ENCODE data around the gene SMS.
A peak's percentile ranks its signal among the peaks of the same experiment; 100 is the strongest.
"Not testable (repeated sequence)": the region's sequence is repeated elsewhere in the genome, so short reads cannot be mapped to it uniquely, and the experiment has no call there.

The SMS gene

GRCh38 chrX:21940356-21940829, at the start of gene SMS:
TSS of gene SMS (plus strand) at chrX:21940709. CDS start at chrX:21940825, 116 bp downstream.
- DNase-seq, result peak; percentile 80

- no peak for DNase-seq
Observed at GRCh38 chrX:21905313-21905712, 35.2 kb upstream of the SMS start.

GRCh38 chrX:21905953-21906352, 34.6 kb upstream of the SMS start:
- DNase-seq, result no peak

GRCh38 chrX:21907260-21907659, 33.2 kb upstream of the SMS start:
- DNase-seq, result peak; percentile 1

GRCh38 chrX:21911481-21911880, 29.0 kb upstream of the SMS start:
- DNase-seq, result no peak

- DNase-seq, result no peak
Observed at GRCh38 chrX:21912220-21912619, 28.3 kb upstream of the SMS start.

GRCh38 chrX:21912989-21913388, 27.5 kb upstream of the SMS start:
- no peak for DNase-seq

GRCh38 chrX:21926116-21926515, 14.4 kb upstream of the SMS start:
- DNase-seq, result no peak

GRCh38 chrX:21926527-21927278, 13.8 kb upstream of the SMS start:
- DNase-seq, result peak; percentile 92

- no peak for DNase-seq
Observed at GRCh38 chrX:21929209-21929608, 11.3 kb upstream of the SMS start.

- no peak for DNase-seq
Observed at GRCh38 chrX:21930986-21931385, 9.5 kb upstream of the SMS start.

- peak; percentile 88 for DNase-seq
Observed at GRCh38 chrX:21932292-21933002, 8.1 kb upstream of the SMS start.

- no peak for DNase-seq
Observed at GRCh38 chrX:21933077-21933476, 7.4 kb upstream of the SMS start.

GRCh38 chrX:21934414-21934813, 6.1 kb upstream of the SMS start:
- DNase-seq, result peak; percentile 55

GRCh38 chrX:21939906-21940305, 603 bp upstream of the SMS start:
- DNase-seq, result no peak

GRCh38 chrX:21943460-21944135, 3.1 kb downstream of the SMS start:
- DNase-seq, result peak; percentile 85

GRCh38 chrX:21944136-21944615, 3.7 kb downstream of the SMS start:
- DNase-seq, result no peak

- DNase-seq, result peak; percentile 50
Observed at GRCh38 chrX:21946925-21947641, 6.6 kb downstream of the SMS start.

- DNase-seq, result no peak
Observed at GRCh38 chrX:21947671-21948070, 7.2 kb downstream of the SMS start.

- no peak for DNase-seq
Observed at GRCh38 chrX:21948897-21949578, 8.5 kb downstream of the SMS start.

GRCh38 chrX:21949689-21950088, 9.2 kb downstream of the SMS start:
- DNase-seq, result no peak

GRCh38 chrX:21950557-21950956, 10.0 kb downstream of the SMS start:
- DNase-seq, result not testable (repeated sequence)

All from EL (cell line).